Measurements from ENCODE around the gene PAH.

GRCh38 chr12:102814691-102815367 lies 102.2 kb downstream of the PAH start:
- TF ChIP-seq CTCF (IDR thresholded peaks at IDR 0.05) (no peak), POLR2A (IDR thresholded peaks at IDR 0.05) (no peak)

All from thyroid gland (tissue), 4 donors.